DMS 273 (cell line): ENCODE data around the gene FAM50B.

Experiments used
- DNase-seq: peaks from one replicate; lab custom pipeline; 2025; ENCODE audit not compliant: unreplicated experiment; lab: John Stamatoyannopoulos, UW

FAM50B gene

DNA sequence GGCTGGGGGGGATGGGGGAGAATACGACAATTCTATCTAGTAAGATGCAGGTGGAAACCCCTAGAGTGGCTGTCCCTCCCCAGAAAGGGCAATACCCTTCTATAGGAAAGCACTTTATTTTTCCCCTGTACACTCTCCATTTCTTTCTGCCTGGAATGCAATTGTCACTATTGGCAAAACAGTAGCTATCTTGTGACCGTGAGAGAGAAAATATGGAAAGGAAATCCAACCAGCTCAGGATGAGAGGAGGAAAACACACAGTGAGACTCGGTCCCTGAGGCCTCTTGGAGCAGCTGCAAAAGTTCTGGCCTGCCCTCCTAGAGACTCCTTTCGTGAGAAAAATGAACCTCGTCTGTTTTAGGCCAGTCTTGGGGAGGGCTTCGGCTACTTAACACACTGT is 43.4 kb downstream of the FAM50B start:
- DNase-seq, result no peak

- no peak for DNase-seq
Observed at GRCh38 chr6:3893487-3893886, 44.3 kb downstream of the FAM50B start.

DNA sequence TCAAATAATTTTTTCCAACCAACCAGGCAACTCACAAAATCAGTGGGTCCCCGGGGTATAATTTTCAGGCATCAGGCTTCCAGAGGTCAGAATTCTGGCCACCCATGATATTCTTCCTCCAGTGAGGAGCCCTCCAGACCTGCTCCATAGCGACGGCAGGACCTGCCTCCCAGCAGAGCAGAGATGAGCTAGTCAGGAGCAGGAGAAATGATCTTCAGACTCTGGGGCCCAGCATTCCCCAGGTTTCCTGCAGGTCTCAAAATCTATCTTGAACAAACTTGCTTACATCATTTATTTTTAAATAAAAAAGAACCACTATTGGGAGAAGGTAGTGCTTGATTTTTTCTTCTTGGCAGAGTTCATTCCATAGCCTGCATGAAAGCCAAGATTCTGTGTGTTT is 44.7 kb downstream of the FAM50B start:
- no peak for DNase-seq

DNA sequence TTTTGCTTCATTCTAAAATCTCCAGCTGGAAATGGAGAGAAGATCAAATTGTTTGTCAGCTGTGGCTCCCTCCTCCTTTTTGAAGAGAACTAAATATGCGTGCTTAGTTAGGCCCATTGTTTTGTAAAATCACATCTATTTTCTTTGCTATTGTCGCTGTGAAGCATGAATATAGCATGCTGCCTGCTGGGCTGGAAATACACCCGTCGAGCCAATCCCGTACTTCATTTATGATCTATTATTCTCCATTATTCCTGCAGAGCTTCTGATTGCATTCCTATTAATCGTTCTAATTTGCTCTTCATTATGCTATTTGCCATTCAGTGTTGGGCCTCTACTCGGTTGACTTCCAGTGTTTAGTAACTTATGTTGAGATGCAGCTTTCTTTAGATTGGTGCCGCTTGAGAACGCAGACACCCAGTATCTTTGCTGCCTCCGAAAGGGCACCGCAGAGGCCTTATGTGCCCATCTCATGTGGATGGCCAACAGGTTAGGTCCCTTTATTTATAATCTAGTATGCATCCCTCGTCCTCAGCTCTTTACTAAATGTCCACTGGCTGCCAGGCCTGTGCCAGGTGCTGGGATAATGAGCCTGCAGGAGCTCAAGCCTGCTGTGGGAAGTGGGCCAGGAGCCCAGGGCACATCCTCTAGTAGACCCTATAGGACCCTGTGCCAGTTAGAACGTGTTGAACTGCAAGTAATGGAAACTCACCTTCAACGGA is 45.6 kb downstream of the FAM50B start:
- DNase-seq, result peak; percentile 27

DNA sequence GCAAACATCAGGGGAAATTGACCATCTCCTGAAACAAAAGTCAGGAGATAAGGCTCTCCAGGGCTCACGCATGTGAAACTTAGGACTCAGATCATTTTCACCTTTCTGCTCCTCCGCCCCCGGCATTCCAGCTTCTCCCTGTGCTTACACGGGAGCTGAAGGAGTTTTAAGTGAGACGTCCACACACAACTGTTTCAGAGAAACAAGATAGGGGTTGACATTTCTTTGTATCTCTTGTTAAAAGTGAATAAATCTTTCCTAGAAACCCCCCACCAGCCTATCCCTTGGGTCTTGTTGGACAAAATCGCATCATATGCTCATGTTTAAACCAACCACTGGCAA is 46.1 kb downstream of the FAM50B start:
- DNase-seq, result peak; percentile 27

GRCh38 chr6:3895805-3896204 is 46.6 kb downstream of the FAM50B start:
- DNase-seq, result no peak

- no peak for DNase-seq
Observed at GRCh38 chr6:3898265-3898994, 49.3 kb downstream of the FAM50B start.

GRCh38 chr6:3899061-3899460 is 49.9 kb downstream of the FAM50B start:
- no peak for DNase-seq

DNA sequence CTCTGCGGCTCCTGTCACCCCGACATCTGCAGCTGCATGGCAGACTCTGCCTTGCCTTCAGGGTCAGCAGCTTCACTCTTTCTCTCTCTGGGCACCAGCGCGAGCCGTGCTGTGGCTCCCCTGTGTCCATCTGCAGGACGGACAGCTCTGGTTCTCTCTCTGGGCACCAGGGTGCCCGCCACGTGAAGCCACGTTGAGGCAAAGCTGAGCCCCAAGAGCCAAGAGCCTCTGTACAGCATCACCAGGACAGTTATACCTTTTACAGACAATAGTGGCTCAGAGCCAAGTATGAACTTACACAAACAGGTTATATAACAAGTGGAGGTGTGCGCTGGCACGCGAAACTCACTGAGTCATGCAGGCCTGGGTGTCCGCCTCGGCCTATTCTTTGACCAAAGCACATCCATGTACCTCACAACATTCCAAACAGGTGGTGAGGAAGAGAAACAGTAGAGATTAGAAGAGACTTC is 50.8 kb downstream of the FAM50B start:
- no peak for DNase-seq
